ENCODE results near the gene CHFR. TPM values are rescaled to one million over a fixed set of nuclear protein-coding genes. Genes with fewer than 3 reads are reported as not detected.

CHFR gene
- total and polyA plus RNA-seq, 2 experiments from 2014 or later, result 23.0 to 42.7 TPM

GRCh38 chr12:132838410-132839080 is 48.9 kb downstream of the CHFR start (continued):
- TF ChIP-seq REST (IDR thresholded peaks at IDR 0.05; ENCODE audit: unreplicated experiment) (no peak), ETS1 (IDR thresholded peaks at IDR 0.05) (no peak)

- H3K27me3 Mint-ChIP-seq (ENCODE audit: insufficient read depth, low read depth, poor library complexity), result peaks cover 7% of the 10 kb centered on the region
- H3K36me3 Mint-ChIP-seq (ENCODE audit: low read depth), result peaks cover 28% of the 10 kb centered on the region
- H3K4me3 ChIP-seq, result no peak overlapping the region
- no peak for TF ChIP-seq ZNF114 (CRISPR knock-in tag; IDR thresholded peaks at IDR 0.05)
- TF ChIP-seq REST (IDR thresholded peaks at IDR 0.05; ENCODE audit: unreplicated experiment), result no peak
- TF ChIP-seq STAT1 (IDR thresholded peaks at IDR 0.05; ENCODE audit: unreplicated experiment), result no peak
- no peak for TF ChIP-seq ZNF331 (CRISPR knock-in tag; IDR thresholded peaks at IDR 0.05; ENCODE audit: low read depth)
- TF ChIP-seq ETS1 (IDR thresholded peaks at IDR 0.05), result no peak
- TF ChIP-seq JUNB (IDR thresholded peaks at IDR 0.05; ENCODE audit: unreplicated experiment), result no peak
- TF ChIP-seq CTCF (conservative IDR thresholded peaks at IDR 0.05; ENCODE audit: low read depth in 2 of 2), result no peak
Measured at GRCh38 chr12:132837693-132838409, 49.6 kb downstream of the CHFR start.

More at GRCh38 chr12:132837693-132838409, 49.6 kb downstream of the CHFR start:
- H3K4me1 ChIP-seq (ENCODE audit: insufficient read depth), result no peaks in the 10 kb centered on the region
- no peaks in the 10 kb centered on the region for H4K20me1 ChIP-seq (replicated peaks; ENCODE audit: insufficient read depth)
- ATAC-seq, result peak; percentile 58
- DNase-seq (ENCODE audit: low spot score), result no peak
- no peaks in the 10 kb centered on the region for H3K27me3 ChIP-seq (ENCODE audit: insufficient read depth)
- peaks cover 5% of the 10 kb centered on the region; the same call in 1 of the 2 replicates for H3F3A ChIP-seq (replicated peaks; ENCODE audit: low read depth)
- no peak overlapping the region for H3K27ac ChIP-seq (ENCODE audit: low read depth)
- peaks cover 11% of the 10 kb centered on the region; the same call in 1 of the 2 replicates for H3K36me3 ChIP-seq (ENCODE audit: insufficient read depth)
- H3K27ac Mint-ChIP-seq, result no peak overlapping the region
- H3K79me2 ChIP-seq (replicated peaks; ENCODE audit: insufficient read depth), result no peaks in the 10 kb centered on the region
- H3K9me3 Mint-ChIP-seq, result no peaks in the 10 kb centered on the region; the same call in none of the 3 replicates
- H3K9me2 ChIP-seq (ENCODE audit: insufficient read depth), result no peaks in the 10 kb centered on the region
- H3K4me1 Mint-ChIP-seq, result no peaks in the 10 kb centered on the region; the same call in 2 of the 3 replicates
- H2AFZ ChIP-seq, result no peak overlapping the region
- no peak overlapping the region for H3K4me3 Mint-ChIP-seq
- no peak overlapping the region for H3K4me2 ChIP-seq

All from GM23338 (cell line).